Kidney epithelial cell (primary cell): ENCODE measurements around the gene VDAC2. TPM values are rescaled to one million over a fixed set of nuclear protein-coding genes. Genes with fewer than 3 reads are reported as not detected.

Experiments used
- DNase-seq: peaks from one replicate; pipeline ENCODE4 v3.0.0-alpha.2; 2010; ENCODE audit warnings: low read depth
- H3K27me3 ChIP-seq: 2 replicates; pipeline ENCODE4 v1.6.0; 2011; ENCODE audit warnings: low read length; ENCODE audit not compliant: control insufficient read depth, insufficient read depth
- H3K36me3 ChIP-seq: 2 replicates; pipeline ENCODE4 v1.5.1; 2011; ENCODE audit warnings: low read length; ENCODE audit not compliant: control insufficient read depth, insufficient read depth
- H3K4me3 ChIP-seq: 2 replicates; pipeline ENCODE4 v1.5.1; 2011; ENCODE audit warnings: low read depth, mild to moderate bottlenecking, control low read depth, low read length
- total RNA-seq: library from RNA; depleted of rRNA; stranded (reverse); fragments of >200 nt; gene quantifications from 2 replicates; pipeline ENCODE4 v1.2.3, GENCODE V29; 2015
- TF ChIP-seq, protein P1 (sequence below): IDR thresholded peaks from 2 replicates; pipeline ENCODE4 v1.5.1; 2011; ENCODE audit warnings: mild to moderate bottlenecking, moderate library complexity, low read length, control low read depth, inconsistent platforms; ENCODE audit not compliant: insufficient read depth, poor library complexity, severe bottlenecking

Gene VDAC2
- total RNA-seq, 1 donor from 2014 or later = 251 TPM

DNA sequence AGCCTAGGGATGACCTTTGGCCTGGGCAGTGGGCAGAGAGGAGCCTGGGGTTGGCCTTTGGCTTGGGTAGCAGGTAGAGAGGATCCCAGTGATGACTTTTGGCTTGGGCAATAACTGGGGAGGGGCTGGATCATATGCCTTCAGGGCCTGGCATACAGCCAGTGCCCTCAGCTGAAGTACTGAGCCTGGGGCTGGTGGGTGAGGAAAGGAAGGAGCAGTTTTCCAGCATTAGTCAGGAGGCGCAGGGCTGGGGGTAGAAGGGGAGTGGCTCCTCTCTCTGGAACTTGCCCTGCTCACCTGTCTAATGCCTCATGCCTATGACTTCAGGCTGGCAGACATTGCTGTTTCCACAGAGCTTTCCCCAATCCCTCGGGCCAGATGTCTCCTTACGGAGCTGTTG, 40.3 kb downstream of the VDAC2 start:
- no peaks in the 10 kb centered on the region for H3K36me3 ChIP-seq
- DNase-seq = no peak
- H3K27me3 ChIP-seq = no peaks in the 10 kb centered on the region
- TF ChIP-seq, protein P1, sequence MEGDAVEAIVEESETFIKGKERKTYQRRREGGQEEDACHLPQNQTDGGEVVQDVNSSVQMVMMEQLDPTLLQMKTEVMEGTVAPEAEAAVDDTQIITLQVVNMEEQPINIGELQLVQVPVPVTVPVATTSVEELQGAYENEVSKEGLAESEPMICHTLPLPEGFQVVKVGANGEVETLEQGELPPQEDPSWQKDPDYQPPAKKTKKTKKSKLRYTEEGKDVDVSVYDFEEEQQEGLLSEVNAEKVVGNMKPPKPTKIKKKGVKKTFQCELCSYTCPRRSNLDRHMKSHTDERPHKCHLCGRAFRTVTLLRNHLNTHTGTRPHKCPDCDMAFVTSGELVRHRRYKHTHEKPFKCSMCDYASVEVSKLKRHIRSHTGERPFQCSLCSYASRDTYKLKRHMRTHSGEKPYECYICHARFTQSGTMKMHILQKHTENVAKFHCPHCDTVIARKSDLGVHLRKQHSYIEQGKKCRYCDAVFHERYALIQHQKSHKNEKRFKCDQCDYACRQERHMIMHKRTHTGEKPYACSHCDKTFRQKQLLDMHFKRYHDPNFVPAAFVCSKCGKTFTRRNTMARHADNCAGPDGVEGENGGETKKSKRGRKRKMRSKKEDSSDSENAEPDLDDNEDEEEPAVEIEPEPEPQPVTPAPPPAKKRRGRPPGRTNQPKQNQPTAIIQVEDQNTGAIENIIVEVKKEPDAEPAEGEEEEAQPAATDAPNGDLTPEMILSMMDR = no peak
- H3K4me3 ChIP-seq = no peak overlapping the region

DNA sequence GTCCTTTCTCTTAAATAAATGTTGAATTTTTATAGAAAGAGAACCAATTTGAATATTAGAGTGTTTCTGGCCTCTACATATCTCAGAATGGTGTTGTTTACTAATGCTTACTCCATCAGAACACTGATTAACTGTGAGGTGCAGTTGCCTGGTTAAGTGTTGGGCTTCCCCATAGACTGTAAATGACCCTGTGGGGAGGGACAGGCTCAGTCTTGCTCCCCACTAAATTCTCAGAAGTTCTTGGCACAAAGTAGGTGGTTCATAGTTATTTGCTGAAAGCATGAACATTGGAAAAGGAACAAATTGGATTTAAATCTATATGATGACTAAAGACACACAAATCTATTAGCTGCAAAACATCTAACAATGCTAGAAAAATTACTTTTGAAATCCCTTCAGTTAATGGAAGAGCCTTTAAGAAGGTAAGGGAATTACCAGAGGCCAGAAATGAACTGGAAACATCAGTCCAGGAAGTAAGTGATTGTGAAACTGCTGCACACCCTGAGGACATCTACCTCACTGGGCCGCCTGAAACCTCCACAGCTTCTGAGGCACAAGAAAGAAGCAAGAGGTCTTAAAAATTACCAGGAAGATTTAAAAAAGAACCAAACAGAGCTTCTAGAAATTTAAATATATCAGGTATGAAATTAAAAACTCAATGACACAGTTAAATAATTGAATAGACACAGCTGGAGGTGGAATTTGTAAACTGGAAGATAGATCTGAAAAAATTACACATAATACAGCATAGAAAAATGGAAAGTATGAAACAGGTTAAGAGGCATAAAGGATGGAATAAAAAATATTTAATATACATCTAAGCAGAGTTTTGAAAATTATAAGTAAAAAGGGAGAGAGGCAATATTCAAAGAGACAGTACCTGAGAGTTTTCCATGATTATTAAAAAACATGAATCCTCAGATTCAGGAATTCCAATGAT, 43.0 kb downstream of the VDAC2 start:
- TF ChIP-seq, protein P1 = no peak
- Histone ChIP-seq H3K27me3 (no peaks in the 10 kb centered on the region), H3K4me3 (no peak overlapping the region), H3K36me3 (no peaks in the 10 kb centered on the region)
- no peak for DNase-seq

DNA sequence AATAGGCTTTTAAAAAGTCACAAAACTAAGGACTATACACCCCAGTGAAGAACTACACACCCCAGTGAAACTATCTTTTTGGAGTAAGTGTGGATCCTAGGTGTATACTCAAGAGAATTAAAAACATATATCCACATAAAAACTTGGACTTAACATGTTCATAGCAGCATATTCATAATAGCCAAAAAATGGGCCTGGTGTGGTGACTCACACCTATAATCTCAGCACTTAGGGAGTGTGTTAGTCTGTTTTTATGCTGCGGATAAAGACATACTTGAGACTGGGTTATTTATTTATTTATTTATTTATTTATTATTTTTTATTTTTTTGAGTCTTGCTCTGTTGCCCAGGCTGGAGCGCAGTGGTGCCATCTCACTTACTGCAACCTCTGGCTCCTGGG, 44.1 kb downstream of the VDAC2 start:
- TF ChIP-seq, protein P1 = no peak
- Histone ChIP-seq H3K4me3 (no peak overlapping the region), H3K36me3 (no peaks in the 10 kb centered on the region), H3K27me3 (no peaks in the 10 kb centered on the region)
- DNase-seq = no peak

DNA sequence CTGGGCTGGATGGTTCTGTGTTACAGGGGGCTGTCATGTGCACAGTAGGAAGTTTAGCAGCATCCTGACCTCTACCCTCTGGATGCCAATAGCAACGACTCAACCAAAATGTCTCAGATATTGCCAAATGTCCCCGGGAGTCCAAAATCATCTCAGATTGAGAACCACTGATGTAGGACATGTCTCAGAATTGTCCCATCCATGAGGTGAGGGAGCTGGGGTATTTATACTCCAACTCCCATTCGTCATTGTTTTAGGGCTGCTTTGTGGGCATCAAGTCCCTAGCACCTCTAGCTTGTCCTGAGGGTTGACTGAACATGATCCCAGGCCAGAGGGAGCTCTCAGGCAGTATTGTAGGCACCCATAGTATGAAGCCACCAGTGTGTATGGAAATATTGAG, 50.4 kb downstream of the VDAC2 start:
- TF ChIP-seq, protein P1 = no peak
- Histone ChIP-seq H3K4me3 (no peak overlapping the region), H3K27me3 (peaks cover 2% of the 10 kb centered on the region), H3K36me3 (no peaks in the 10 kb centered on the region)
- DNase-seq = no peak

DNA sequence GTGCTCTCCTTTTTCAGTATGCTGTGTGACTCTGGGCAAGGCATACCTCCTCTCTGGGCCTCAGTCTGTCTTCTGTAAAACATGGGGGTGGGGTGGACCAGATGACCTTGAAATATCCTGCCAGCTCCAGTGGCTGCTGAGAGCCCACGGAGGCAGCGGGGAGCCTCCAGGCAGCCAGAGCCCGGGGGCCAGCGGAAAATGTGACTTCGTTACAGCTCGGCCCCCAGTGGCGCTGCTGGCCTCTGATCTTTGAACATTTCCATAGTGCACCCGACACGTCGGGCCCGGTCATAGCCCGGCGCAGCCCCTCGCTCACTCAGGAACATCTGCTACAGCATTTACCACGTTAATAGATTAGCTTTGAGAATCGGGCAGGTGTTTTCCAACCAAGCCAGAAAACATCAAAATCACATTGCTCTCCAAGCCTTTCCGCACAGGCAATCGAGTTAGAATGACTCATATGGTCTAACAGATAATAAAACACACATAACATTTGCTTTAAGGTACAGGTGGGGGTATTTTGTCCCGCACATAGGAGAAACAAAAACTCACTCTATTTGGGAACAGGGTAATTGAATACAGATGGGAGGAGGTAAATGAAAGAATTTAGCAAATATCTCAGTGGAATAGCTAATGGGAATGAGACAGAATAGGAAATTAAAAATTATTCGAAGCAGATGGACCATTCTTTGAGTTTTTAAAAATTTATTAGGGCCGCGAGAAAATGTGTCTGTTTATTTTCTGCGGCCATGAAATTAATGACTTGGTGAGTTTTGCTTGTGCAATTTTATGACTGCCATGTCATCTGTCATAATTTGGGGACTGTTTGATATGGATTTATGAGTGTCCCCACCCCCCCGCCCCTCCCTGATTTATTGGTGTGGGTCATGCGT, 51.5 kb downstream of the VDAC2 start:
- TF ChIP-seq, protein P1 = no peak
- no peak for DNase-seq
- no peaks in the 10 kb centered on the region for H3K36me3 ChIP-seq
- peaks cover 2% of the 10 kb centered on the region for H3K27me3 ChIP-seq
- H3K4me3 ChIP-seq = no peak overlapping the region
